ENCODE data around the gene CDH18. TPM values are rescaled to one million over a fixed set of nuclear protein-coding genes. Genes with fewer than 3 reads are reported as not detected.

CDH18 gene
- total RNA-seq, 1 experiment from 2014 or later, result 7.0 TPM

DNA sequence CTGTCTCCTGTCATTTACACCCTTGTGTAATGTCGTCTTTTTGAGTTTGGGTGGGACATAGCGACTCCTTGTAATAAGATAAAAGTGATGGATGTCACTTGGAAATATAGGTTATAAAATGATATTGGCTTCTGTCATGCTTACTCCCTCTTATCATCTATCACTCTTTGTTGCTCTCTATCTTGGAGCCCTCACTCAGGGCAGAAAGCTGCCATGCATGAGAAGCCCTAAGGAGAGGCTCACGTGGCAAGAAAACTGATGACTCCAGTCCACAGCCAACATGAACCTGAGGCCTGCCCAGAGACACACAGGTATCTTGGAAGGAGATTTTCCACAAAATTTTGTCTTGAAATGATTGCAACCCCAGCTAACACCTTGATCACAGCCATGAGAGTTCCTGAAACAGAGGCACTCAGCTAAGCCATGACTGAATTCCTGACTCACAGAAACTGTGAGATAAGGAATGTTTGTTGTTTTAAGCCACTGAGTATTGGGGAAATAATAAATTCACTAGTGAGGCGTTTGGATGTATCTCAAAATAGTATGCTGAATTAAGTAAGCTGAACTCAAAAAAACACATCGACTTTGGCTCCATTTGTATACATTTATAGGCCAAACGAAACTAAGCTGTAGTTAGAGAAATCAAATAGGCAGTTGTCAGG lies 216.7 kb downstream of the CDH18 start:
- H3K27me3 ChIP-seq (ENCODE audit: control insufficient read depth, insufficient read depth, low read length), result no peaks in the 10 kb centered on the region
- TF ChIP-seq SIN3A (IDR thresholded peaks at IDR 0.05; ENCODE audit: borderline replicate concordance, insufficient read depth, low read depth, low read length) (no peak), TCF7L2 (IDR thresholded peaks at IDR 0.05; ENCODE audit: low read depth, low read length) (no peak), POLR2AphosphoS5 (IDR thresholded peaks at IDR 0.05; ENCODE audit: low read depth, low read length) (no peak), CTCF (IDR thresholded peaks at IDR 0.05) (no peak)
- TF ChIP-seq, protein P1, sequence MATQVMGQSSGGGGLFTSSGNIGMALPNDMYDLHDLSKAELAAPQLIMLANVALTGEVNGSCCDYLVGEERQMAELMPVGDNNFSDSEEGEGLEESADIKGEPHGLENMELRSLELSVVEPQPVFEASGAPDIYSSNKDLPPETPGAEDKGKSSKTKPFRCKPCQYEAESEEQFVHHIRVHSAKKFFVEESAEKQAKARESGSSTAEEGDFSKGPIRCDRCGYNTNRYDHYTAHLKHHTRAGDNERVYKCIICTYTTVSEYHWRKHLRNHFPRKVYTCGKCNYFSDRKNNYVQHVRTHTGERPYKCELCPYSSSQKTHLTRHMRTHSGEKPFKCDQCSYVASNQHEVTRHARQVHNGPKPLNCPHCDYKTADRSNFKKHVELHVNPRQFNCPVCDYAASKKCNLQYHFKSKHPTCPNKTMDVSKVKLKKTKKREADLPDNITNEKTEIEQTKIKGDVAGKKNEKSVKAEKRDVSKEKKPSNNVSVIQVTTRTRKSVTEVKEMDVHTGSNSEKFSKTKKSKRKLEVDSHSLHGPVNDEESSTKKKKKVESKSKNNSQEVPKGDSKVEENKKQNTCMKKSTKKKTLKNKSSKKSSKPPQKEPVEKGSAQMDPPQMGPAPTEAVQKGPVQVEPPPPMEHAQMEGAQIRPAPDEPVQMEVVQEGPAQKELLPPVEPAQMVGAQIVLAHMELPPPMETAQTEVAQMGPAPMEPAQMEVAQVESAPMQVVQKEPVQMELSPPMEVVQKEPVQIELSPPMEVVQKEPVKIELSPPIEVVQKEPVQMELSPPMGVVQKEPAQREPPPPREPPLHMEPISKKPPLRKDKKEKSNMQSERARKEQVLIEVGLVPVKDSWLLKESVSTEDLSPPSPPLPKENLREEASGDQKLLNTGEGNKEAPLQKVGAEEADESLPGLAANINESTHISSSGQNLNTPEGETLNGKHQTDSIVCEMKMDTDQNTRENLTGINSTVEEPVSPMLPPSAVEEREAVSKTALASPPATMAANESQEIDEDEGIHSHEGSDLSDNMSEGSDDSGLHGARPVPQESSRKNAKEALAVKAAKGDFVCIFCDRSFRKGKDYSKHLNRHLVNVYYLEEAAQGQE (IDR thresholded peaks at IDR 0.05; ENCODE audit: insufficient read depth in 1 of 2, low read depth in 2 of 2, low read length in 1 of 2), result no peak
- no peaks in the 10 kb centered on the region; the same call in 1 of the 2 replicates for H3K4me1 ChIP-seq (ENCODE audit: control insufficient read depth, insufficient read depth, low read length)
- no peak overlapping the region for H3K4me3 ChIP-seq (ENCODE audit: low read depth in 2 of 2, low read length in 2 of 2)
- no peak for DNase-seq (ENCODE audit: low read depth, low spot score)
- in situ Hi-C loops (cut with HindIII; ENCODE audit: low pct_unique_long_range_greater_than_20kb, low sequenced_read_pairs) (no loop called here), intact Hi-C loops (cut with micrococcal nuclease; ENCODE audit: unreplicated experiment) (no loop called here)
- H3K27ac ChIP-seq (ENCODE audit: low read length), result peak overlapping the region; percentile 41; the same call in 1 of the 2 replicates
- CTCF ChIA-PET, result no interaction called here
- H3K9me3 ChIP-seq (ENCODE audit: control insufficient read depth, insufficient read depth, low read depth, low read length), result no peaks in the 10 kb centered on the region
- no TSS peak for BruUV-seq (replicated peaks)
- peak; percentile 70 for ATAC-seq
- POLR2A ChIA-PET, result interaction anchor here (0.6 kb wide), 1 partner anchor 386 kb away, joined by 3 read pairs; no protein-coding TSS in a partner anchor
- H3K36me3 ChIP-seq (ENCODE audit: control insufficient read depth, insufficient read depth, low read length), result no peaks in the 10 kb centered on the region

DNA sequence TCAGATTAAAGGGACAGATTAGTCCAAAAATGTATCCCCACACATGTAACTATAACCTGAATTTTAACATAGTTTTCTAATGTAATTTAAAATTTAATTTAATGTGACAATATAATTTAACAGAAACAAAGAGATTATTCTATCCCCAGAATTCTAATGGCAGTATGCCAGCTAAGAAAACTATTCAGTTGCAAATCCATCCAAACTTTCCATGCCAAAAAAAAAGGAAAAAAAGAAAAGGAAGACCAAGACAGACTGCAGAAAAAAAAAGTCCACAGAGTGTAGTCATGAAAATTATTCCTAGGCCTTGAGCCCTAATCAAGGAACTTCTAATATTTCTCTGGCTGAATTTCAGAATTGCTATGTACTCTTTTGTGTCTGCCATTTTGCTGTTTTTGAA lies 217.6 kb downstream of the CDH18 start:
- Histone ChIP-seq H3K27ac (ENCODE audit: low read length) (no peak overlapping the region; the same call in 1 of the 2 replicates), H3K9me3 (ENCODE audit: control insufficient read depth, insufficient read depth, low read depth, low read length) (no peaks in the 10 kb centered on the region), H3K4me3 (ENCODE audit: low read depth in 2 of 2, low read length in 2 of 2) (no peak overlapping the region), H3K4me1 (ENCODE audit: control insufficient read depth, insufficient read depth, low read length) (no peaks in the 10 kb centered on the region; the same call in 1 of the 2 replicates), H3K36me3 (ENCODE audit: control insufficient read depth, insufficient read depth, low read length) (no peaks in the 10 kb centered on the region), H3K27me3 (ENCODE audit: control insufficient read depth, insufficient read depth, low read length) (no peaks in the 10 kb centered on the region)
- ATAC-seq (no peak), DNase-seq (ENCODE audit: low read depth, low spot score) (no peak)
- in situ Hi-C loops (cut with HindIII; ENCODE audit: low pct_unique_long_range_greater_than_20kb, low sequenced_read_pairs), result no loop called here
- intact Hi-C loops (cut with micrococcal nuclease; ENCODE audit: unreplicated experiment), result no loop called here
- no TSS peak for BruUV-seq (replicated peaks)
- CTCF ChIA-PET, result no interaction called here
- POLR2A ChIA-PET, result no interaction called here
- TF ChIP-seq CTCF (IDR thresholded peaks at IDR 0.05) (no peak), TCF7L2 (IDR thresholded peaks at IDR 0.05; ENCODE audit: low read depth, low read length) (no peak), POLR2AphosphoS5 (IDR thresholded peaks at IDR 0.05; ENCODE audit: low read depth, low read length) (no peak)
- TF ChIP-seq, protein P1 (IDR thresholded peaks at IDR 0.05; ENCODE audit: insufficient read depth in 1 of 2, low read depth in 2 of 2, low read length in 1 of 2), result no peak

Measured in Panc1 (cell line).